OCI-LY1 (cell line): Measurements from ENCODE around the gene CPLX1.

Experiments used
- EZH2 ChIP-seq: fragments of 200-600 bp; sonication (generic), shearing (Covaris generic); IDR thresholded peaks from 2 replicates; pipeline ENCODE4 v1.8.0; 2017; ENCODE audit warnings: borderline replicate concordance, mixed run types, mild to moderate bottlenecking, antibody characterized with exemption, low read length, moderate library complexity, mixed read lengths
- TF ChIP-seq, protein P1 (sequence below): fragments of 200-600 bp; sonication (generic), shearing (Covaris generic); IDR thresholded peaks from 2 replicates; pipeline ENCODE4 v1.5.1; 2017; ENCODE audit warnings: mild to moderate bottlenecking, antibody characterized with exemption, low read length, moderate library complexity, mixed read lengths

DNA sequence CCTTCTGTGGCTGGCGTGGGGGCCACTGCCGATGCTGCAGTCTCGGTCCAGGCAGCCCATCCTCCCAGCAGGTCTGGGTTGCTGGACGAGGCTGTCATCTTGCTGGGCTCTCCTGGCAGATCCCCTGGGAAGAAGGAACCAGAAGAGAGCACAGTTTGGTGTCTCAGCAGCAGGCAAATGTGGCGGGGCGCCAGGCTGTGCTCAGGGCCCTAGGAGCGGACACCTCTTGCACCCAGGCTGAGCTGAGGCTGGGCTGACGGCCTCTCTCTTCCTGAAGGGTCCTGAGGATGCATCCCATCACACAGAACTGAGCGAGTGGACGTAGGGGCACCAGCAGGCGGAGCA, 39.2 kb upstream of the CPLX1 start:
- TF ChIP-seq, protein P1, sequence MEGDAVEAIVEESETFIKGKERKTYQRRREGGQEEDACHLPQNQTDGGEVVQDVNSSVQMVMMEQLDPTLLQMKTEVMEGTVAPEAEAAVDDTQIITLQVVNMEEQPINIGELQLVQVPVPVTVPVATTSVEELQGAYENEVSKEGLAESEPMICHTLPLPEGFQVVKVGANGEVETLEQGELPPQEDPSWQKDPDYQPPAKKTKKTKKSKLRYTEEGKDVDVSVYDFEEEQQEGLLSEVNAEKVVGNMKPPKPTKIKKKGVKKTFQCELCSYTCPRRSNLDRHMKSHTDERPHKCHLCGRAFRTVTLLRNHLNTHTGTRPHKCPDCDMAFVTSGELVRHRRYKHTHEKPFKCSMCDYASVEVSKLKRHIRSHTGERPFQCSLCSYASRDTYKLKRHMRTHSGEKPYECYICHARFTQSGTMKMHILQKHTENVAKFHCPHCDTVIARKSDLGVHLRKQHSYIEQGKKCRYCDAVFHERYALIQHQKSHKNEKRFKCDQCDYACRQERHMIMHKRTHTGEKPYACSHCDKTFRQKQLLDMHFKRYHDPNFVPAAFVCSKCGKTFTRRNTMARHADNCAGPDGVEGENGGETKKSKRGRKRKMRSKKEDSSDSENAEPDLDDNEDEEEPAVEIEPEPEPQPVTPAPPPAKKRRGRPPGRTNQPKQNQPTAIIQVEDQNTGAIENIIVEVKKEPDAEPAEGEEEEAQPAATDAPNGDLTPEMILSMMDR = no peak
- TF ChIP-seq EZH2 = no peak
